GM21717 (cell line): ENCODE results near the gene CORO7.
A peak's percentile ranks its signal among the peaks of the same experiment; 100 is the strongest.
"Not testable (repeated sequence)": the region's sequence is repeated elsewhere in the genome, so short reads cannot be mapped to it uniquely, and the experiment has no call there.

Experiments
- ATAC-seq: cut with Tn5 transposase; IDR thresholded peaks from one replicate; pipeline ENCODE4 v1.9.1; 2021; ENCODE audit warnings: mild to moderate bottlenecking, moderate library complexity; ENCODE audit not compliant: unreplicated experiment

The CORO7 gene

DNA sequence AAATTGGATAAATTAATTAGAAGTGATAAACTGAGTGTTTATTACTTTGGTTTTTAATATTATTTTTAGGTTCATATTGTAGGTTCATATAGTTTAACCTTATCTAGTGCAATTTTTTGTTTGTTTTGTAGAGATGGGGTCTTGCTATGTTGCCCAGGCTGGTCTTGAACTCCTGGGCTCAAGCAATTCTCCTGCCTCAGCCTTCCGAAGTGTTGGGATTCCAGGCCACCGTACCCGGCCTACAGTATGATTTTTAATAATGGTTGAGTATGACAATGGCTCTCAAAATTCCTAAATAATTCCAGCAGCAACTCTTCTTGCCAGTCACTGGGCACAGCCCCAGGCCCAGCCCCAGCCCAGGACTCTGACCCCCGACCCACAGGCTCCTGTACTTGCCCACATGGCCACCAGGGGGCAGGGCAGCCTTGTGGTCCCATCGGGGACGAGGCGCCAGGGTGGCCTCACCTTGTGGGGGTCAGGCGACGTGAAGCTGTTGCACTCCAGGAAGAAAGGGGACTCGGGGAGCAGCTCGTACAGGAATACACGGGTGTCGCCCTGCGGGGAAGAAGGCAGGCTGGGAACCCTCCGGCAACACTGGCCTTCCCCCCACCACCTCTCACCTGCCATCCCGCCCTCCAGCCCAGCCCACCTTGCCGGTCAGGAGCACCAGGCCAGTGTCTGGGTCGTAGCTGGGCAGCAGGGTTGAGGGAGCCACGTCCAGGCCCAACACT, 57.4 kb downstream of the CORO7 start:
- ATAC-seq = no peak

DNA sequence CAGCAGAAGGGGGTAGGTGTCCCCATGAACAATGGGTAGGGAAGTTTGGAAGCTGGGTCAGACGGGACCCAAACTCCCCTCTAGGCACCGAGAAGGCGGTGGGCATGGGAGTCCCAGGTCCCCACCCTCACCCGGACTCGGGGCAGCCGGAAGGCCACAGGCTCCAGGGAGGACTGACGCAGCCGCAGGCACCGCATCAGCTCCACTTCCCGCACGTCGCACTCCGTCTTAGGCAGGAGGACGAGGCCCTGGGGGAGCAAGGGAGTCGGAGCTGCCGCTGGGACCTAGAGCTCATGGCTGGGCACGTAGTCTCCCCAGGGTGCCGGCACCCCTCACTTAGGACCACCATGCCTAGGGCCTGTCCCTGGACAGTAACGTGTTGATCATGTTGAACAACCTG, 58.2 kb downstream of the CORO7 start:
- ATAC-seq = no peak

DNA sequence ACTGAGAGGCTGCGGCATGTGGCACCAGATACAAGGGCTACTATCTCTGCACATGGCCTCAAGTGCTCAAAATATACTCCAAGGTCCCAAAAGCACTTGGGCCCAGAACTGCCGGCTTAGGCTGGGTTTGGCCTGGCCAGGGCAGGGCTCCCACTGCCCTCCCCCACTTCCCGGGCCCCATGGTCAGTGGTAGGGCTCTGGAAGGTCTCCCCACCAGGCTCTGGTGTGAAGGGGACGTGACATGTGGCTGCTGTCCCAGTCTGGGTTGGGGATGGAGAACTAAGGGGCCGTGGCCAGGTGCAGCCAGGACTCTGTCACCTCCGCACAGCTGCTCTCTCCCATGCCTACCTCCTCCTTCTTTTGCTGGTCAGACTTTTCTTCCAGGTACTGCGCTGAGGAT, 59.6 kb downstream of the CORO7 start:
- no peak for ATAC-seq

DNA sequence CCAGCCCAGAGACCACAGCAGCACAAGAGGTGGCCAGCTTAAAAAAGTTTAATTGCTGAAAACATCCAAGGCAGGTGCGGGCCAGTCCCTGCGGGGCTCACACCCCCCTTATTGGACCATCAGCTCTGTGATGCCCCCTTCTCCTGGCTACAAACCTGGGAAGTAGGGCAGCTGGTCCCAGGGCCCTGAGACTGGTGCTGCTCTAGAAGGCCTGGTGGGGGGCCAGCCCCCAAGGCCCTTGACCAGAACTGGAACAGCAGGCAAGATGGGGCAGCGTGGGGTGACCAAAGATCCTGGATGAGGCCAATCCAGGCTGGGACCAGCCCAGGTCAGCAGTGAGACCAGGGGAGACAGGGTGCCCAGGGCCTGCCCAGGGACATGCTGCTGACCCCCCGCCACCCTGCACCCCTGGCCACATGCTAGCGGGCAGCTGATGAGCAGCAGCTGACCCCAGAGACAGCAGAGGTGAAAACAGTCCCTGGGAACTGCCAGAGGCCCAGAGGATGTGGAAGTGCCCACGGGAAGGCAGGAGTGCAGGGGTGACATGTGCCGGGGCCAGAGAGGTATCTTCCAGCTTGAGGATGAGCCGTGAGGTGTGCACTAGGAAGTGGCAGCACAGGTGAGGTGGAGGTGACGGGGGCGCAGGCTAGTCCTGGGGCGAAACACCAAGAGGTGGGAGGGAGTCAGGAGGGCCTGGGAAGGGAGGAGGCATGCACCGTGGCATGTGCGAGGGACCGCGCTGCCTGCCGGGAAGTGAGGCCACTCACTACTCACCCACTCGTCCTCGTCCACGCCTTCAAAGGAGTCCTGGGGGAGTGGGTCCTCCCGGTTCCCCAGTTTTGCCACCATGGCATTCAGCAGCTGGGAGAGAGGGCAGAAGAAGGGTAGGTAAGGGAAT, 61.6 kb downstream of the CORO7 start:
- no peak for ATAC-seq

DNA sequence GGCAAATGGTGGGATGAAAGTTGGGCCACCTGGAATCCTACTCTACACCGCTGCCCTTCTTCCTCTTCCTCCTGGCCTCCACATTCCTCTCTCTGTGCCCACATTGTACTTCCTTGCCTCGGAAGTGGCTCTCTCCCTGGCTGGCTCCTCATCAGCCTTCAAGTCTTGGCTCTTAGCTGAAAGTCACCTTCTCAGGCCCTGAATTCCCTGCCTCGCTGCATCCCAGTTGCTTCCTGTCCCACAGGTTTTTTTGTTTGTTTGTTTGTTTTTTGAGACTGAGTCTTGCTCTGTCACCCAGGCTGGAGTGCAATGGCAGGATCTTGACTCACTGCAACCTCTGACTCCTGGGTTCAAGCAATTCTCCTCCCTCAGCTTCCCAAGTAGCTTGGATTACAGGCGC, 62.7 kb downstream of the CORO7 start:
- no peak for ATAC-seq

DNA sequence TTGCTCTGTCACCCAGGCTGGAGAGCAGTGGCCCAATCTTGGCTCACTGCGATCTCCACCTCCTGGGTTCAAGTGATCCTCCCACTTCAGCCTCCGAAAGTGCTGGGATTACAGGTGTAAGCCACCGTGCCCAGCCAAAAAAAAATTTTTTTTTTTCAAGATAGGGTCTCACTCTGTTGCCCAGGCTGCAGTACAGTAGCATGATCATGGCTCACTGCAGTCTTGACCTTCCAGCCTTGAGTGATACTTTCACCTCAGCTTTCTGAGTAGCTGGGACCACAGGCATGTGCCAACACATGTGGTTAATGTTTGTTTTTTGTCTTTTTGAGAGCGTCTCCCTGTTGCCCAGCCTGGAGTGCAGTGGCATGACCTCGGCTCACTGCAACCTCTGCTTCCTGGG, 63.6 kb downstream of the CORO7 start:
- ATAC-seq = no peak

DNA sequence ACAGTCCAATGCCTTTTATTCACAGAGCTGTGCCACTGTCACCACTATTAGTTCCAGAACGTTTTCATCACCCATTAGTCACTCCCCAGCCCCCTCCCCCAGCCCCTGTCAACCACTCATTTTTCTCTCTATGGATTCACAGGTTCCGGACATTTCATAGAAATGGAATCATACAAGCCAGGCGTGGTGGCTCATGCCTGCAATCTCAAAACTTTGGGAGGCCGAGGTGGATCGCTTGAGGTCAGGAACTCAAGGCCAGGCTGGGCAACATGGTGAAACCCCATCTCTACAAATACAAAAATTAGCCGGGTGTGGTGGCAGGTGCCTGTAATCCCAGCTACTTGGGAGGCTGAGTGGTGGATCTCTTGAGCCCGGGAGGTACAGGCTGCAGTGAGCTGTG, 64.5 kb downstream of the CORO7 start:
- ATAC-seq = no peak

DNA sequence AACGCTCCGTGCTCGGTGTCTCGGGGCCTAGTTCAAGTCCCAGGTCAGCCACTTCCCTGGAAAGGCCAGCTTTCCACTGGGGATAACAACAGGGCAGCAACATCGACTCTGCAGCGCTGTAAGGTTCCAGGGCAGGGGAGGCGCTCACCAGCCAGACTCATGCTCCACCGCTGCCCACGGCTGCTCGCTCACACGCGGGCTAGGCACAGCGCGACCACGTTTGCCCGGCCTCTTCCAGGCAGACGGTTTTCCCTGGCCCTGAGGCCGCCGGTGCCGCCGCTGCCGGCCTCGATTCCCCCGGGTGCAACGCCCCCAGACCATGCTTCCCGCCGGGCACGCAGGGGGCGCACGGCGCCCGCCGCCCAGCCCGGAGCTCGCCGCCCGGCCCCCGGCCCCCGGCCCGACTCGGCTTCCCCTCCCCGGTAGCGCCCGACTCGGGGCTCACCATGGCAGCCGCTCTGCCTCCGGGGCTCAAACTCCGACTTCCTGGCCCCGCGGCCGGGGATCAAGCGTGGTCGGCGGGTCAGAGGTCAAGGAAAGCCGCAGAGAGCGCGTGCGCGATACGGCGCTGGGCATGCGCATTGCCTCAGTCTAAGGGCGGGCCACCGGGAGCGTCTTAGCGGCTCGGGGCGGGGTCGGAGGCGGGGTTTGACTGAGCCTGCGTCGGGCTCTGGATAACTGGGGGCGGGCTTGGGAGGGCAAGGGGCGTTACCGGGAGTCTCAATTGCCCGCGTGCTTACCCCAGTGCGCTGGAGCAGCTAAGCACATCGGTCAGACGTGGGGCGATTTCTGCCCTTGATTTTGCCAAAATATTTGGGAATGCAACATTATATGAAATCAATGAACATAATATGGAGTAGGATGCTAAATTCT, 65.4 kb downstream of the CORO7 start, which contains the start of gene PAM16:
Gene PAM16, minus strand, starts transcription at position 535 of the 873 bp plus-strand sequence. Its CDS starts 87 bp downstream, at position 448.
- peak; percentile 71 for ATAC-seq

DNA sequence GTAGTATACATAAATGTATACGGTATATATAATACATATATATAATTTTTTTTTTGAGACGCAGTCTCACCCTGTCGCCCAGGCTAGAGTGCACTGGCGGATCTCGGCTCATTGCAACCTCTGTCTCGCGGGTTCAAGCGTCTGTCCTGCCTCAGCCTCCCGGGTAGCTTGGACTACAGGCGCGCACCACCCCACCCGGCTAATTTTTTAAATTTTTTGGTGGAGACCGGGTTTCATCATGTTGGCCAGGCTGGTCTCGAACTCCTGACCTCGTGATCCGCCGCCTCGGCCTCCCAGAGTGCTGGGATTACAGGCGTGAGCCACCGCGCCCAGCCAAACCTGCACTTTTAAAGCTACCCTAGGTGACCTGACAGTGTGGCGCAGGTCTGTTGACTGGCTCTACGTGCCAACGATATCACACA, 66.0 kb downstream of the CORO7 start:
- ATAC-seq = no peak

DNA sequence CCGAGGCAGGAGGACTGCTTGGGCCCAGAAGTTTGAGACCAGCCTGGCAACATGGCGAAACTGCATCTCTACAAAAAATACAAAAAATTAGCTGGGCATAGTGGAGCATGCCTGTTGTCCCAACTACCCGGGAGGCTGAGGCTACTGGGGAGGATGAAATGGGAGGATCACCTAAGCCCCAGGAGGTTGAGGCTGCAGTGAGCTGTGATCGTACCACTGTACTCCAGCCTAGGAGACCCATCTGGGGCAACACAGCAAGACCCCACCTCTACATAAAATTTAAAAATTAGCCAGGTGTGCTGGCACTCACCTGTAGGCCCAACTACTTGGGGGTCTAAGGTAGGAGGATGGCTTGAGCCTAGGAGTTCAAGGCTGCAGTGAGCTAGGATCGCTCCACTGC, 67.1 kb downstream of the CORO7 start:
- ATAC-seq = no peak

DNA sequence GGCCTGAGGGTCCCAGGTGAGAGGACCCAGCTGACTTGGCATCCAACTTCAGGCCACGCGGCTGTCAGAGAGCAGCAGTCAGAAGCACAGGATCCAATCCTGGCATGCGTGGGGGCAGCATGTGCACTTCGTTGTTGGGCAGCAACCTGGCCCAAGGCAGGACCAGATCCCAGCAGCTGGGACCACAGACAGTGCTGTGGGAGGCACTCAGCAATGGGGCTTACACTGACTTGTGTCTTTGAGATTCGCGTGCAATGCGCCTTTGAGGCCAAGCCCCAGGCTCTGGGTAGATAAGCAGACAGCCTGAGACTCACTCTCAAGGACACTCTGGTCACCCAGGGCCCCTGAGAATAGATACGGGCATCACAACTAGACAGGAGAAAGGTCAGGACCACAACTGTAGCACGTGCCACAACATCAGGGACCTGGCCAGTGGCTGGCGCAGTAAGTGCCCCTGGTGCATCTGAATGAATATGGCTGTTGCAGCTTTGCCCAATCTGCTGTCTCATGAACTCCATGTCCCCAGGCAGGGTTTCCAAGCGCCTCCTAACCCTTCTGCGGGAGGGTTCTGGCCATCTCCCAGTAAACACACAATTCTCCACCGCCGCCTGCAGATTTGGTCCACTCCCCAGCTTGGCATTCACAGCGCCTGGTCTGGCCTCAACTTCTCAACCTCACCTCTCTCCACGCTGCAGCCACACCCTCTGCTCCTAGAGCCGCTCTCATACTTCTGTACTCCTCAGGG, 68.5 kb downstream of the CORO7 start:
- ATAC-seq = no peak

DNA sequence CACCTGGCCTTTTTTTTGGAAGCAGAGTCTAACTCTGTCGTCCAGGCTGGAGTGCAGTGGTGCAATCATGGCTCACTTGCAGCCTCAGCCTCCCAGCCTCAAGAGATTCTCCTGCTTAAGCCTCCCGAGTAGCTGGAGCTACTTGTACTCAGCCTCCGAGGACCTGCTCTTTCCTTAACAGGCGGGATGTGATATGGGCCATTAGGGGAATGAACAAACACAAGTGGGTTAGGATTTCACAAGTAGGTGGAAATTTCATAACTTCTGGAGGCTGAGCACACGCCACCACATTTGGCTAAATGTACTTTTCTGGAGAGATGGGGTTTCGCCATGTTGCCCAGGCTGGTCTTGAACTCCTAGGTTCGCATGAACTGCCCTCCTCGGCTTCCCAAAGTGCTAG, 69.4 kb downstream of the CORO7 start:
- ATAC-seq = no peak

DNA sequence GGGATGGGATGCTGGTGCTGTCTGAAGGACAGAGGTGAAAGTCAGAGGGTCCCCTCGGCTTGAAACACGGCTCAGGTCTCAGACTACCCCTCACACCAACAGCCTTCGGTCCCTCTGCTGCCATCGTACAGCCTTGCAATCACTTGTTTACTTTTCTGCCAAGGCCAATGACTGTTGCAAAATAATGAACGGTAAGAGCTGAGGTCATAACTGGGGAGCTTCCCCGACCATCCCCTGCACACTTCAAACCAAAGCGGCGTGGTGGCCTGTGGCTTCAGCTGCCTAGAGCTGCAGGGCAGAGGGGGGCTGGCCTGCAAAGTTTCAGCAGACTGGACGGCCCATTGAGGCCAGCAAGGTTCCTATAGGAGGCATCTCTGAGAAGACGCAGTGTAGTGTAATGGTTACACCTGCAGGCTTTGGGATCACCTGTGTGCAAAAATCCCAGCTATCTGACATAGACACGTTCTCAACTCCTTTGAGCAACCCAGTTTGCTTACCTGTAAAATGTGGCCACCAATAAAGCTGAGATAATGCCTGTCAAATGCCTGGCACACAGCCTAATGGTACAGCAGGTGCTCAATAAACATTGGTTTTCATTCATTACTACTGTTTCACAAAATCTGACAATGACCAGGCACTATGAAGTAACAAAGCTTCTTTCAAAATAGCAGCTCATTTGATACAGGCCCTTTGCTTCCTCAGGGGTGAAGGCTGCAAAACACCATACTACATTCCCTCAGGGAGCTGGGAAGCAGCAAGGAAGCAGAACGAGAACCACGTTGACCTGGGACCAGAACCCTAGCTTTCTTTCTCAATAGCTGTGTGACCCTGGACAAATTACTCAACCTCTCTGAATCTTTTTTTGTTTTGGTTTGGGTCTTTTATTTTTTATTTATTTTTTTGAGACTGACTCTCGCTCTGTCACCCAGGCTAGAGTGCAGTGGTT, 70.3 kb downstream of the CORO7 start:
- no peak for ATAC-seq

DNA sequence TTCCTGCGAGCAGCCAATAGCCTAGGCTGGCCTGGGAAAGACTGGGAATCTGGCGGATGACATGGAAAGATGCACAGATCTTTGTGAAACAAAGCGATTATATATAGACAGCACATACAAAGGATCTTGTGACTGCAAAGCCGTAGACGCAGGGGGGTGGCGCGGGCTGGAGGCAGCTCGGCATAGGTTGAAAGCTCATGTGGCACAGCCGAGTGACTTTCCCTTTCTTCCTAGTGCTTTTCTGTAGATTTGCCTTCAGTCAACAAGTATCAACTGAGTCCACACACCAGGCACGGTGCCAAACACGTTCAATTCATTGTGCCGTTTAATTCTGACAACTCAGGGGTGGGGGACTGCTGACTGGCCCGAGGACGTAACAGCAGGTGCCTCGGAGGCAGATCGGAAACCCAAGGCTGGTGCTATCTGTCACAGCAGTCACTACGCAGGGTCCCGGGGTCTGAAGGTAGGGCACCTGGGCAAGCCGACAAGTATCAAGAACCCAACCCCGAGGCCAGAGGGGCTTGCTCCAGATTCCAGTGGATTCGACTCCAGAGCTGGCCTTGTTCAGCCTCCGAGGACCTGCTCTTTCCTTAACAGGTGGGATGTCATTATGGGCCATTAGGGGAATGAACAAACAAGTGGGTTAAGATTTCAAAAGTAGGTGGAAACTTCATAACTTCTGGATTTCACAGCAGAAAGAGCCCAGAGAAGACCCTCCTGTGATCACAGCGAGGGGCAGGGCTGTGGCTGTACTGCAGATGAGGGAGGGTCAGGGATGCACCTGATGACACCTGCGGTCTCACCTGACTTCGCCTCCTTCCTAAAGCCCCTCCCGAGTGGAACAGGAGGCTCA, 71.2 kb downstream of the CORO7 start:
- ATAC-seq = no peak

DNA sequence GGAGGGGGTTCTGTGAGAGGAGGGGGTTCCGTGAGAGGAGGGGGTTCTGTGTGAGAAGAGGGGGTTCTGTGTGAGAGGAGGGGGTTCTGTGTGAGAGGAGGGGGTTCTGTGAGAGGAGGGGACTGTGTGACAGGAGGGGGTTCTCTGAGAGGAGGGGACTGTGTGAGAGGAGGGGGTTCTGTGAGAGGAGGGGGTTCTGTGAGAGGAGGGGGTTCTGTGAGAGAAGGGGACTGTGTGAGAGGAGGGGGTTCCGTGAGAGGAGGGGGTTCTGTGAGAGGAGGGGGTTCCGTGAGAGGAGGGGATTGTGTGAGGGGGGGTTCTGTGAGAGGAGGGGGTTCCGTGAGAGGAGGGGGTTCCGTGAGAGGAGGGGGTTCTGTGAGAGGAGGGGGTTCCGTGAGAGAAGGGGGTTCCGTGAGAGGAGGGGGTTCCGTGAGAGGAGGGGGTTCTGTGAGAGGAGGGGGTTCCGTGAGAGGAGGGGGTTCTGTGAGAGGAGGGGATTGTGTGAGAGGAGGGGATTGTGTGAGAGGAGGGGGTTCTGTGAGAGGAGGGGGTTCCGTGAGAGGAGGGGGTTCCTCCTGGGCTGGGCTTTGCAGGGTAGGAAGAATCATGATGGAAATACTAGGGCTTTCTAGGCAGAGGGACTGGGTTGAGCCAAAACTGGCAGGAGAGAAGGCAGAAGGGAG, 72.0 kb downstream of the CORO7 start:
- ATAC-seq = not testable (repeated sequence)

DNA sequence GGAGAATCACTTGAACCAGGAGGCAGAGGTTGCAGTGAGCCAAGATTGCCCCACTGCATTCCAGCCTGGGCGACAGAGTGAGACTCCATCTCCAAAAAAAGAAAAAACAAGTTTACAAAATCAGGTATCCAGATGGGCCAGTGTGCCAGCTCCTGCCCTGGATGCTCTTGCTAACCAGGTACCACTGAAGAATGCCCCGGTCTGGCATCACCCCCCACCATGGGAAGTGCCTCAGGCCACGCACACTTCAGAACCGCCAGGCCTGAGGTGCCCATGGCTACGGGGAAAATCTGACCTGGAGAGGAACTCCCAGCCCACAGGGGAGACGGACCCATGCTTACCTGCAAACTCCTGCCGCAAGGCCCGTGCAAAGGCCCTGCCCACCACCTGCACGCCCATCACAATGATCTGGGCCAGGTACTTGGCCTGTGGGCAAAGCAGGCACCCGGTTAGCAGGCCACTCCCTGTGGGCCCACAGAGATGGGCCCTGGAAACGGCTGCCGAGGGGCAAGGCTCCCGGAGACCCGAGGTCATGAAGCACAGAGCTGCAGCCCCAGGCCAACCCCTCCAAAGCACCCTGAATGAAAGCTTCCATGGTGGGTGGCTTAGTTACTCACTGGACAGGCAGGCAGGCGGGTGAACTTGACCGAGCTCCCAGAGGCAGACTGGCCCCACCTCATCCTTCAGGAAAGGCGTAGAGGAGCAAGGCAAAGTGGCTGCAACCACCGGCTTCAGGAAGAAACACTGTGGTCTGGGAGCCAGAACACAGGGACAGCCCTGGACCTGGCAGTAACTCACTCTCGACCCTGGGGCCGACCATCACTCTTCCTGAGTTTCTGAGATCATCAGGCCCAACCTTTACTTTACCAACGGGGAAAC, 73.3 kb downstream of the CORO7 start:
- no peak for ATAC-seq

DNA sequence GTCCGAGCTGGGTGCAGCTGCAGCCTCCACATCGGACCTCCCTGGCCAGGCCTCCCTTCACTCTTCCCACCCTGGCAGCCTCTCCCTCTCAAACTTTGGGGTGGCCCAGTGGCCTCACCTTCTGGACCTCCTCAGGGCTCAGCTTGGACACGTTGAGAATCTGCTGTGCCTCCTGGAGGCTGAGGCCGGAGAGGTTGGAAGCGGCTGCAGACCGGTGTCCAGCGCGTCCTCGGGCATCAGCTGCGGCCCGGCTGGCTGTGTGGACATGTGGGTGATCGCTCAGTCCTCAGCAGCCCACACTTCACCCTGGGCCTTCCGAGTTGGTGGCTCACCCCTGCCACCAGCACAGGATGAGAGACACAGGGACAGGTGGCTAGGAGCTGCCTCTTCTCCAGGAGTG, 75.1 kb downstream of the CORO7 start:
- ATAC-seq = no peak
